K562 treated with DMSO at 1 percent for 12 hours (cell line): ENCODE measurements around the gene RPP25L. TPM values are rescaled to one million over a fixed set of nuclear protein-coding genes. Genes with fewer than 3 reads are reported as not detected.

Experiments used
- total RNA-seq: library from RNA; unstranded; fragments of 300-600 nt; gene quantifications from 2 replicates; pipeline ENCODE4 v1.2.3, GENCODE V29; 2022; ENCODE audit not compliant: insufficient read depth

RPP25L gene, protein sequence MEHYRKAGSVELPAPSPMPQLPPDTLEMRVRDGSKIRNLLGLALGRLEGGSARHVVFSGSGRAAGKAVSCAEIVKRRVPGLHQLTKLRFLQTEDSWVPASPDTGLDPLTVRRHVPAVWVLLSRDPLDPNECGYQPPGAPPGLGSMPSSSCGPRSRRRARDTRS
- 51.6 and 60.5 TPM in 2 replicates for total RNA-seq

DNA sequence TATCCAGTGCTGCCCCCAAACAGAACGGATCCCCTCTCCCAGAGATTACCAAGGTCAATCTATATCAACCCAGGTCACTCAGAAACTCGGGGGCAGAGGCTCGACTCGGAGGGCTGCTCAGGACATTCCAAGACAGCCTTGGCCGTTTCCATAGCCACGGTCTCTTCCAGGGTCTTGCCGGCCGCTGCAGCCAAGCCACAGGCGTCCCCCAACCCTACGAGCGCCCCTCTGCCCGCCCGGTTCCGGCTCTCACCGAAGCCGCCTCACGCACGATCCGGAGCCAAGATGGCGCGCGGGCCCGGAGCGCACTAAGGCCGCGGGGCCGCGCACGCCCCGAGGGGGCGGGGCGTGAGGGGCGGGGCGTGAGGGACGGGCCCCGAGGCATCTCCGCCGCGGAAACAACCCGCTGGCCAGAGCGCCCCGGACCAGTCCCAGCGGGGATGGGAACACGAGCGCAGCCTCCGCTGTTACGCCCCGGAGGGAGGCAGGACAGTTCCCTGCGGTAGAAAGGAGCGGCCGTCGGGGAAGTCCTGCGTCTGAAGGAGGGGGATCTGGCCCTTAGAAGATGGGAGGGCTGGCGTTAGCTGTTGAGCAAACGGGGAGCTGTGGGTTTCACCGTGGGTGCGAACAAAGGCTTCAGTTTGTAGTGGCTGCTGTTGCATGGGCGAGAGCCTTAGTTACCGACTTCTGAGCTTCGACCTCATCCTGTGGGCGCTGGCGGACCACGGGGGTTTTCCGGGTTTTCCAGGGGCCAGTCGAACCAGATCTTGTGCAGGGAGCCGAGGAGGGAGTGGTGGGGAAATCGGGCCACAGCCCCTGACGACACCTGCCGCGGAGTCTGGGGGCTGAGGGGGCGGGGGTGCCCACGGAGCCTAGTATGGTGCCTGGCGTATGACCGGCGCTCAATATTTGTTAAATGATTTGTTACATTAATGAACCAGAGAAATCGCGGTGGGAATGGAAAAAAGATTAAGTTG lies at the start of gene RPP25L:
TSS of gene RPP25L (minus strand) at position 287 of the 977 bp plus-strand sequence. CDS start 801 bp downstream, outside the sequence.

DNA sequence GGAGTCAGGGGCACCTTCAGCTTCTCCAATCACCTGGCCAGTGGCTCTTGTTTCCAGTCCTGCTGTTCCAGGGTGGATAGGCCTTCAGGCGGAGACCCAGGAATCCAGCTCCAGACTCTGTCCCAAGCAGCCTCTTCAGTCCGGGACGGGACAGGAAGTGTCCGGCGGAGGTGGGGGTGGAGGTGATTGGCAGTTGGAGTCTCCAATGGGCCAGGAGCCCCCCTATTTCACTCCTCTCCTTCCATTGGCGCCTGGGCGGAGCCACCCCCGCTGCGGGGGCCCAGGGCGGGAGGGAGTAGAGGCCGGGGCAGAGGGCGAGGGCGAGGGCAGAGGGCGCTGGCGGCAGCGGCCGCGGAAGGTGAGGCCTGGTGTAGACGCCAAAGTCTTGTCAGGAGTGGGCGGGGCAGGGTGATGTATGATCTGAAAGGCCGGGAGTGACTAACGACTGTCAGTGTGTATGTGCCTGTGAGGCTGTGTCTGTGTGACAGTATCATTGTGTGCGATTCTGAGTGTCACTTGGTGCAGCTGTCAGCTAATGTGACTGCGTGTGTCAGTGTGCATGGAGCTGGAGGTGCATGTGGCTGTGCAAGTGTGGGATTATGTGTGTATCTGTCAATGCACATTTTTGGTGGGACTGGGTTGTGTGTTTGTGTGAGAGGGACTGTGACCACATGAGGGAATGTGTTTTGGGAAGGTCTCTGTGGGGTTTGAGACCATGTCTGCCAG lies 40.1 kb upstream of the RPP25L start, which contains the start of gene IL11RA:
TSS of gene IL11RA (plus strand) at position 310 of the 726 bp plus-strand sequence. CDS start 3,033 bp downstream, outside the sequence.

DNA sequence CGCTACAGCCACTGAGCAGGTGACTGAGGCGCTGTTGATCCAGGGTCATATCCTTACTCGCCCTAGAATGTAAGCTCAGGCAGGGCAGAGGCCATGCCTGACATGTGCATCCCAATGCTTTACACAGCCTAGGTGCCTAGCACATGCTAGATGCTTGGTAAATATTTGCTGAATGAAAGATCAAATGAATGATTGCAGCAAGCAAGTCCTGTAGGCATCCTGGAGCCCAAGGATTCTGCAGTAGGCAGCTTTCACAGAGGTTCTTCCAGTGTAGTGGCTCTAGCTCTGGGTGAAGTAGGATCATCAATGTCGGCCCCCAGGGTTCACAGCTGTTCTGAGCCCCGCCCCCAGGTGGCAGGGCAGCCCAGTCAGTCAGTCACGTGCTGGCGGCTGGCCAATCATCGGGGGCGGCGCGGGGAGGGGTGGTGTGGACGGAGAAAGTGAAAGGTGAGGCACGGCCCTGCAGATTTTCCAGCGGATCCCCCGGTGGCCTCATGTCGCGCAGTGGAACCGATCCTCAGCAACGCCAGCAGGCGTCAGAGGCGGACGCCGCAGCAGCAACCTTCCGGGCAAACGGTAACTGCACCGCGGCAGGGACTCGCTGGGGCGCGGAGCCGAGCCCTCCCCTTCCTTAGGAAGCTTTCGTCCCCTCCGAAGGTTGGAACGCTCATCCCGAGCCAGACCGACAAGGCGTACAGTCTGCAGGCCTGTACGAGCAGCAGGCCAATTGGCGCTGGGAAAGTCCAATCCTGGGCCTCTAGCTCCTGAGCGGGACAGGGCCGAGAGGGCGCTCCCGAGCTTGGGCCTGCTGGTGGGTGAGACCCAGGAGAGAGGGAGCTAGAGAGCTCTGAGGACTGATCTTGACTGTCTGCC lies 34.5 kb upstream of the RPP25L start, which contains the start of gene GALT:
TSS of gene GALT (plus strand) at position 465 of the 873 bp plus-strand sequence. CDS start at position 495, 30 bp downstream.

DNA sequence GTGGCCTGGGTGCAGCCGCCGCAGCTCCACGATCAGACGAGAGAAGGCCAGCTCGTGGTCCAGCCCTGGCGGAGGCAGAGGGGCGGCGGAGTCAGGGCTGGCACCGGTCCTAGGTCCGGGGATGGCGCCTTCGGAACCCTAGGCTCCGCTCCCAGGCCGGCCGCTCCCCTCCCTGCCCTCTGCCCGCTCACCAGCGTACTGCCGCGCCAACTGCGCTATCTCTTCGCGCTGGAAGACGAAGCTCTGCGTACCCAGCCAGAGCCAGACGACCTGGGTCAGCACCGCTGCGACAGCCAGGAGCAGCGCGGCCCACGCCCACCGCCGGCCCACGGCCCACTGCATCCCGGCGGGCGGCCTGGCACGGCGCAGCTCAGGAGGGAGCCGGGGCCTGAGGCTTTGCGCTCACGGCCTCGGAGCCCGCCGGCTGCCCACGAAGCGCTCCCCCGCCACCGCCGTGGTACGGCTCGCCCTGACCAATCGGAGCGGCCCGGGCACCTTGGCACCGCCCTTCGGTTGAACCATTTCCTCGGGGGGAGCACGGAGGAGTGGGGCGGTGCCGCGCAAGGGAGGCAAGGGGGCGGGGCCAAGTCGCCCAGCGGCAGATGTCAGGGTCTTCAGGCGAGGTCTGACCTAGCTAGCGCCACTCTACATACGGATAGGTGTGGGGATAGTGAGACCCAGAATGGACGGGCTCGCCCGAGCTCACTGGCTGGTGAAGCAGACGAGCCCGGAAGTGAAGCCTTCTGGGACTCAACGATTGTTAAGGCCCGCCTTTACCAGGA lies 25.6 kb upstream of the RPP25L start, which contains the start of gene SIGMAR1:
TSS of gene SIGMAR1 (minus strand) at position 432 of the 782 bp plus-strand sequence. CDS start at position 342, 90 bp downstream.

DNA sequence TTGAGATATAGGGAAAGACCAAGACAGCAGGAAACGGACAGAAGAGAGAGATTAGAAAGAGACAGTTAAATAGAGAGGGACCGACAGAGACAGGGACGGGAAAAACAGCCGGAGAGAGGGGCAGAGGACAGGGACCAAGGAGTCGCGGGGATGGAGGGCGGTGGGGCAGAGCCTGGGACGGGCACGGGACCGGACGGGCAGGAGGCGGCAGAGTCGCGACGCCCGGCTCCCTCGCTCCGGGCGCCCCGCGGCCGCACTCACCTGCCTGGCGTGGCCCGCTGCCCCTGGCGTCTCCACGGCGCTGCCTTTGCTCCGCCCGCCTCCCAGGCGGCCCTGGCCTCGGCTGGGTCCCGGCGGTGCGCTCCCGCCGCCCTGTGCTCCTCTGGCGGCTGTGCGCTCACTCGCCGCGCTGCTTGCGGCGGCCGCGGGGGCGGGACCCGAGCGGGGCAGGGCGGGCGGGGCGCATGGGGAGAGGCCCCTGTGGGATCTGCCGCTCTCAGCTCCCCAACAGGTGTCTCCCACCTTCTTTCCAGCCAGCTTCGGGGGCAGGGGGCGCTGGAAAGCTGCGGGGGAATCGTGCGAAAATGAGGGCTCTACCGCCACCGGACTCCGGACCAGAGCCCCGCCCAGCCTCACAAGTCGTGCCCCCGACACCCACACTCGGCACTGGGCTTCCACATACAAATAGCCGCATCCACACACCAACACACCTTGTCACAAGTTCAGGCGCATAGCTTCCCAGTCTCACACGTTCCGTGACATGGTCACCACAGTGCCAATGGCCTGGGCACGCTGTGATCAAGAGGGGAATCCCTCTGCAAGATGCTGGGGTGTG lies 17.0 kb upstream of the RPP25L start, which contains the start of gene ARID3C:
TSS of gene ARID3C (minus strand) at position 411 of the 835 bp plus-strand sequence. CDS start 1,052 bp downstream, outside the sequence.

DNA sequence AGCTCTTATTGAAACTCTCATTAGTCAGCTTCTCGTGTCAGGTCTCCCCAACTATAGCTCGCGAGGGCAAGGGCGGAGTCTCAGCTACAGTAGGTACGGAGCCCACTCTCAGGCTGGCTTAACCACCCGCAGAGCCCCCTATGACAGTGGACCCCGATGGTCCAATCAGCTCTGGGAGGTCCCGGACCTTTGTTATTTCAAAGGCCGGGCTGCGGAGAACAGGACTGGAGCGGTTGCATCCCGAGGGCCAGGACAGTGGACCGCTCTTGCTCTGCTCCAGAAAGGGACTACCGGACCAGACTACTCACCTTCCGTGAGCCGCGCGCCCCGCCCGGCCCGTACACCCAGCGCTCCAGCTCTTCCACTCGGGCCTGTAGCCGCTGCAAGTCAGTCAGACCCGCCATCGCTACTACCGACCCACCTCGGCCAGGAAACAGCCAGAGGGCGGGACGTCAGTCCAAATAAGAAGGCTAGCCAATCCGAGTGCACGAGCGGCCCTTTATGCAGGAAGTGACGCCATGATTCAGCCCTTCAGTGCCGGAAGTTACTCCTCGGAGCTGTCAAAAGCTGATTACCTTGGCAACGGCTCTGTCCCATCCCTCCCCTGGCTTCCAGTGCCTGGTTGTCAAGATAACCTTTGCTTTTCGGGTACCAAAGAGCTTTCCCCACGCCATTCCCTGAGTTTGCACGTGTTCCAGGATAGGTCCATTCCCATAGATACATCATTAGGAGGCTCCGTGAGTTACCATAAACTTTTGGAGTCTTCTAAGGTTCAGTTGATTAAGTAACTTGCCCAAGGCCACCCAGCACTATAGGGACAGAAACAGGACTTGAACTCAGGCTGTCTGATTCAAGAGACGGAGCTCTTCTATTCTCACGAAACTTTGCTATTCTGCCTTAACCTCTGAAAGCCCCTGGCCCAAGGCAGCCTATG lies 8.4 kb upstream of the RPP25L start, which contains the start of gene DCTN3:
TSS of gene DCTN3 (minus strand) at position 435 of the 934 bp plus-strand sequence. CDS start at position 404, 31 bp downstream.

DNA sequence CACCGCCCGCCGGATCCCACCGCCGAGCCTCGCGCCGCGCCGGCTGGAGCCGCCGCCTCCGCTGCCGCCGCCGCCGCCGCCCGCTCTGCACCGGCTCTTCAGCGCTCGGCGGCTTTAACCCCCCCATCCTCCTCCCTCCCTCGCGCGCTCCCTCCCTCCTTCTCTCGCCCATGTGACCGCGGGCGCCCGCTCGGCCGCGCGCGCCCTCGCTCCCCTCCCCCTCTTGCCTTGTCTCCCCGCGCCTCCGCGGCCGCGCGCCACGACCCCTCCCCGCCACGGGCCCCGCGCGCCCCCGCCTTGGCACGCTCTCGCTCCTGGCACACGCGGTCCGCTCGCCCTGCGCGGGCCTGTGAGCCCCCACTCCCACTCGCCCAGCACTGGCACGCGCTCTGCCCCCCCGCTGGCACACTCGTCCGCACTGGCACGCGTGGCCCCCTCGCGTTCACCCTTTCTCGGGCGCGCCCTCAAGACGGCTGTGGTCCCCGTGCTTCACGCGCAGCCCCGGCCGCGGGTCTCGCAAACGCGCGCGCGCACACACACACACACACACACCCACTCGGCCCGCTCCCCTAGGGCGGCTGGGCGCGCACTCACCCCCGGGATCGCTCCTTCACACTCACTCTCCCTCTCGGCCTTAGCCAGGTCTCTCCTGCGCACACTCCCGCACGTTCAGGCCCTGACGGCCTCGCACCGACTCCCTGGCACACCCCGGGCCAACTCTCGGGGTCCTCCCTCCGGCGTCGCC lies 22.1 kb downstream of the RPP25L start, which contains the start of gene CNTFR:
TSS of gene CNTFR (minus strand) at position 89 of the 745 bp plus-strand sequence. CDS start 20,743 bp downstream, outside the sequence.

Other genes with a start within 250 kb of the RPP25L start
- gene MYORG, start 235.2 kb downstream of the RPP25L start, total RNA-seq, result 0.57 and 2.5 TPM in 2 replicates
- gene FAM219A, start 153.5 kb downstream of the RPP25L start, total RNA-seq, result 5.8 and 15.0 TPM in 2 replicates
- gene DNAI1, start 153.3 kb downstream of the RPP25L start, total RNA-seq, result not detected in 2 replicates
- gene ENHO, start 89.1 kb downstream of the RPP25L start, total RNA-seq, result not detected in 2 replicates
- not detected in 2 replicates for gene CNTFR, start 22.4 kb downstream of the RPP25L start, total RNA-seq
- gene DCTN3, start 8.4 kb upstream of the RPP25L start, total RNA-seq, result 125 and 141 TPM in 2 replicates
- gene ARID3C, start 17.0 kb upstream of the RPP25L start, total RNA-seq, result not detected in 2 replicates
- 16.1 and 30.0 TPM in 2 replicates for gene SIGMAR1, start 25.7 kb upstream of the RPP25L start, total RNA-seq
- gene GALT, start 34.6 kb upstream of the RPP25L start, total RNA-seq, result 11.6 and 18.2 TPM in 2 replicates
- 4.9 and 7.8 TPM in 2 replicates for gene IL11RA, start 40.1 kb upstream of the RPP25L start, total RNA-seq
- gene CCL27, start 50.6 kb upstream of the RPP25L start, total RNA-seq, result not detected in 2 replicates
- not detected in 2 replicates for gene CCL19, start 79.2 kb upstream of the RPP25L start, total RNA-seq
- gene CCL21, start 98.0 kb upstream of the RPP25L start, total RNA-seq, result not detected in 2 replicates